Lower leg skin (tissue), 3 donors: ENCODE results near the gene TBPL2.

ENCODE experiments used
- POLR2A ChIP-seq, 2 donors: fragments of 450-650 bp; IDR thresholded peaks; one replicate each; pipeline ENCODE4 v1.6.1; 2016 to 2017; ENCODE audit warnings: antibody characterized with exemption in 2 of 2, mild to moderate bottlenecking in 1 of 2, moderate library complexity in 1 of 2
- TF ChIP-seq, protein P1 (sequence below), 3 donors: fragments of 450-650 bp; IDR thresholded peaks; one replicate each; pipeline ENCODE4 v1.5.1; 2016; ENCODE audit warnings: antibody characterized with exemption in 3 of 3, mild to moderate bottlenecking in 3 of 3, moderate library complexity in 2 of 3

DNA sequence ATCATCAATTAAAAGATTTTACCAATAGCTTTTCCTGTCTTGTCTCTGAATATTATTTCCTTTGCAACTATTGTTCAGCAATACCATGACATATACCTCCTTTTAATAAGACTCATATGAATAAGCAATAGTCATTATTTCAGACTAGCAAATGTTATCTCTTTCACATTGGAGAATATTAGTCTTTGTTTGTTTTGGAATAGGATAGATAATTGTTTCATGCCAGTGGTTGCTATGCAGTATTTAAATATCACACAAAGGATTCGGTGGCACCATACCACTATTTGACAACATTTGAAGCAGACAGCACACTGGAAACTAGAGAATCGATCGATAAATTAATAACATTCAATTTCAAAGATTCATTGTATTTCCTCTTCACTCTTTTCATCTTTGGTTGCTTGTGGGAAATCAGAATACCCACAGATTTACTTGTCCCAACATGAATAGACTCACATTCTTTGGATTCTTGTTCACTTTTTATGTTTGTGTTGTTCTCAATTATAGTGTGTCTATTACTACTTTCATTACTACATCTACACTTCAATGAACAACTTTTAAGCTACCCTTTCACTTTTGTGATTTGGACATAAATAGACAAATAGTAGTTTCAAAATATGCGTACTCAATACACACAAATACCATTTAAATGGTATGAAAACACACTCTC is 42.7 kb upstream of the TBPL2 start:
- TF ChIP-seq POLR2A (IDR thresholded peaks at IDR 0.05) = no peak
- TF ChIP-seq, protein P1, sequence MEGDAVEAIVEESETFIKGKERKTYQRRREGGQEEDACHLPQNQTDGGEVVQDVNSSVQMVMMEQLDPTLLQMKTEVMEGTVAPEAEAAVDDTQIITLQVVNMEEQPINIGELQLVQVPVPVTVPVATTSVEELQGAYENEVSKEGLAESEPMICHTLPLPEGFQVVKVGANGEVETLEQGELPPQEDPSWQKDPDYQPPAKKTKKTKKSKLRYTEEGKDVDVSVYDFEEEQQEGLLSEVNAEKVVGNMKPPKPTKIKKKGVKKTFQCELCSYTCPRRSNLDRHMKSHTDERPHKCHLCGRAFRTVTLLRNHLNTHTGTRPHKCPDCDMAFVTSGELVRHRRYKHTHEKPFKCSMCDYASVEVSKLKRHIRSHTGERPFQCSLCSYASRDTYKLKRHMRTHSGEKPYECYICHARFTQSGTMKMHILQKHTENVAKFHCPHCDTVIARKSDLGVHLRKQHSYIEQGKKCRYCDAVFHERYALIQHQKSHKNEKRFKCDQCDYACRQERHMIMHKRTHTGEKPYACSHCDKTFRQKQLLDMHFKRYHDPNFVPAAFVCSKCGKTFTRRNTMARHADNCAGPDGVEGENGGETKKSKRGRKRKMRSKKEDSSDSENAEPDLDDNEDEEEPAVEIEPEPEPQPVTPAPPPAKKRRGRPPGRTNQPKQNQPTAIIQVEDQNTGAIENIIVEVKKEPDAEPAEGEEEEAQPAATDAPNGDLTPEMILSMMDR (IDR thresholded peaks at IDR 0.05) = no peak
